IPS DF 4.7 (cell line): Measurements from ENCODE around the gene SLC39A9.
"Not testable (repeated sequence)": the region's sequence is repeated elsewhere in the genome, so short reads cannot be mapped to it uniquely, and the experiment has no call there.

Source experiments
- DNase-seq: peaks from one replicate; pipeline ENCODE4 v3.0.0-alpha.2; 2013; ENCODE audit warnings: low spot score; ENCODE audit errors: extremely low read depth

The SLC39A9 gene

GRCh38 chr14:69368381-69368780 lies 30.1 kb upstream of the SLC39A9 start:
- DNase-seq: no peak

DNA sequence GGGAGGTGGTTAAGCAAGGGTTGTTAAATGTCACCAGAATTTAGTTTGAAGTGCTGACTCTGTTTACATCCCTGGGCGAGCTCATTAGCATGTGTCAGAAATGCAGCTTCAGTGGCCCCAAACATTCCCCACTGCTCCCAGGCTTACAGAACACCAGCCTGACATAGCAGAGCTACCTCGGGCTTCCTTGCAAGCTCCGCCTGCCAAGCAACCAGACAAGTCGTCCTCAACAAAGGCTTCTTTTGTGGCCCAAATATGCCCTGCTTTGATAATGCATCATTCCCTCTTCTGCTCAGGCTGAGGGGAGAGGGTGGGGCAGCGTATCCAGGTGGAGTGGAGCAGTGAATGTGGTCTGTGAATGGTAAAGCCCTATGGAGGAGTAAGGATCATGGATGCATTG lies 28.4 kb upstream of the SLC39A9 start:
- no peak for DNase-seq

- DNase-seq: no peak
Measured at GRCh38 chr14:69372146-69372545, 26.3 kb upstream of the SLC39A9 start.

DNA sequence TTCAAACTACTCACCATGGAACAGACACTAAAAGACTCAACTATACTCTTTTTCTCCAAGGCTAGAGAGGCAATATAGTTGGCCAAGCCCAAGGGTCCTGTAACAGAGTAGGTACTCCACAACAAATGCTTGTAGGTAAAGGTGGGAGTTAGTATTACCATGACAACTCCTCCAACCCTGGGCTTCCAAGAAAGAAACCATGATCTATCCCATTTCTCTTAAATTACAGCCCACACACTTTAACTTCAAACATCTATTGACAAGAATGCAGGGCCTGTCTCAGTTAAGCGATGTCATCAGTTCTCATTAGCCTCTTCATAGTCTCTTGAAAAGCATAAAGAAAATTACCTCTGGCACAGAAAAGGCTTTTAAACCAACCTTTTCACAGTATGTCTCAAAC lies 25.4 kb upstream of the SLC39A9 start:
- no peak for DNase-seq

GRCh38 chr14:69374235-69374634 lies 24.3 kb upstream of the SLC39A9 start:
- no peak for DNase-seq

DNA sequence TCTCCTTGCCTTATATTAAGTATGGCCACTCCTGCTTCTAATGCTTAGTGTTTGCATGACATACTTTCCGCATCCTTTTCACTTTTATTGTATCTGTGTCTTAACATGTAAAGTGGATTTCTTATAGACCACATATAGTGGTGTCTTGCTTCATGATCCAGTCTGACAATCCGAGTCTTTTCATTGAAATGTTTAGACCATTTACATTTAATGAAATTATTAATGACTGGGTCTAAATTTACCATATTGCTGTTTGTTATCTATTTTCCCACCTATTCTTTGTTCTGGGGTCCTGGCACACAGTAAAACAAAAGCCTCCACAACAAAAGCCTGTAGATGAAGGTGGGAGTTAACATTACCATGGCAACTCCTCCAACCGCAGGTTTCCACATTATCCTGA lies 23.3 kb upstream of the SLC39A9 start:
- no peak for DNase-seq

DNA sequence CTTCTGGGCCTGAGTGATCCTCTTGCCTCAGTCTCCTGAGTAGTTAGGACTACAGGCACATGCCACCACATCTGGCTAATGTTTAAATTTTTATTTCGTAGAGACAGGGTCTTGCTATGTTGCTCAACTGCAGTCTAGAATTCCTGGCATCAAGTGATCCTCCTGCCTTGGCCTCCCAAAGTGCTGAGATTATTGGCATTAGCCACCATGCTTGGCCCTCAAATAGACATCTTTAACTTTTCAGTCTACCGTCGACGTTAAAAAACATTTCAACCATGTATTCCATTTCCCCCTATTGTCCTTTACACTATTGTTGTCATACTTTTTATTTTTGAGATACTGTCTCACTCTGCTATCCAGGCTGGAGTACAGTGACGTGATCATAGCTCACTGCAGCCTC lies 22.8 kb upstream of the SLC39A9 start:
- no peak for DNase-seq

- DNase-seq: no peak
Measured at GRCh38 chr14:69376439-69376838, 22.1 kb upstream of the SLC39A9 start.

GRCh38 chr14:69378274-69378673 lies 20.2 kb upstream of the SLC39A9 start:
- no peak for DNase-seq

DNA sequence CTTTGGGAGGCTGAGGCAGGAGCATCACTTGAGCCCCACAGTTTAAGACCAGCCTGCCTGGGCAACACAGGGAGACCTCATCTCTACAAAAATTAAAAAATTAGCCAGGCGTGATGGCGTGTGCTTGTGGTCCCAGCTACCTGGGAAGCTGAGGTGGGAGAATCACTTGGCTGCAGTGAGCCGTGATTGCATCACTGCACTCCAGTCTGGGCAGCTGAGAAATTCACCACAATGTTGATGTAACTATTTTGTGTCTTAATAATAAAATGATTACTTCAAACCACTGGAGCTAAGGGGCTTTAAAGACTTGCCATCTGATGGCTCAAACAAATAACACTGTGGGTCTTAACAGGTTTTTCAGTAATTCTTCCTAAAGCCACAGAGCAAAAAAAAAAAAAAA lies 11.2 kb upstream of the SLC39A9 start:
- no peak for DNase-seq

GRCh38 chr14:69391400-69391799 lies 7.1 kb upstream of the SLC39A9 start:
- DNase-seq: not testable (repeated sequence)

DNA sequence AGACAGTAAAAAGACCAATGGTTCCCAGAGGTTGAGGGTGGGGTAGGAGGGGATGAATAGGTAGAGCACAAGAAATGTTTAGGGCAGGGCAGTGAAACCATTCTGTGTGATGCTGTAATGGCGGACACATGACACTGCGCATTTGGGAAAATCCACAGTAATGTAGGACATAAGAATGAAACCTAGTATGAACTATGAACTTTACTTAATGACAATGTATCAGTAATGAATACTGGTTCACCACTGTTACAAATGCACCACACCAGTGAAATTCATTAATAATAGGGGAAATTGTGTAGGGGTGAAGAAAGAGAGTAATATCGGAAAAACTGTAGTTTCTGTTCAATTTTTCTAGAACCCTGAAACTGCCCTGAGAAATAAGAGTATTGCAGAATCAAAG lies 6.0 kb upstream of the SLC39A9 start:
- DNase-seq: no peak

DNA sequence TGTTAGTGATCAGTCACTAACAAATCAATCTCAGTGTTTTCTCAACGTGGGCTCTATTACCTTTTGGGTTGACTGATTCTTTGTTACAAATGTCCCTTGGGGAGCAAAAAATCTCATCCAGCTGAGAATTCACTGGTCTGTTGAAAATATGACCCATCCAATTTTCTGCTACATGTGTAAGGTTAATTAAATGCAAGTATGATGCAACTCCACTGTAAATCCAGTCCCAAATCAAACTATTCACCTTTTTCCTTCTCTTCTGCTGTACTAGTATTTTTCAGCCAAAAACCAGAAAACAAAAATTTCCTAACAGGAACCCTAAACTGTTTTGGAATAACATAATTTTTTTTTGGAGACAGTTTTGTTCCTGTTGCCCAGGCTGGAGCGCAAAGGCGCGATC lies 2.6 kb upstream of the SLC39A9 start:
- DNase-seq: no peak

DNA sequence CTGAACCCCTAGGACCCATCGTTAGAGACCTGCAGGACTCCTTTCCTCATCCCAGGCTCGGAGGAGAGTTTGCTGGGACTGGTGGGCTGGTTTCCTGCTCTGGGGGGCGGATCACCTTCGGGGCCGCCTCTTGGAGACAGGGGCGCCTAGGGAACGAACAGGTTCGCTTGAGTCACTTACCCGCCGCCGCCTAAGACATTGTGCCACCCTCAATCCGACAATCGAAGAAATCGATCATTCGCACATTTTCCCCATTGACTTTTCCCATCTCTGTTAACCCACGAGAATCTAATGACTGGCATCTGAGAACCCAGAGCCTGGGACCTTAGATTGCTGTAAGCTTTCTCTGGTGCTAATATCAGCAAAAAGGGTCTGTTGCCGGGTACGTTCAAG lies 322 bp downstream of the SLC39A9 start:
- DNase-seq: no peak

DNA sequence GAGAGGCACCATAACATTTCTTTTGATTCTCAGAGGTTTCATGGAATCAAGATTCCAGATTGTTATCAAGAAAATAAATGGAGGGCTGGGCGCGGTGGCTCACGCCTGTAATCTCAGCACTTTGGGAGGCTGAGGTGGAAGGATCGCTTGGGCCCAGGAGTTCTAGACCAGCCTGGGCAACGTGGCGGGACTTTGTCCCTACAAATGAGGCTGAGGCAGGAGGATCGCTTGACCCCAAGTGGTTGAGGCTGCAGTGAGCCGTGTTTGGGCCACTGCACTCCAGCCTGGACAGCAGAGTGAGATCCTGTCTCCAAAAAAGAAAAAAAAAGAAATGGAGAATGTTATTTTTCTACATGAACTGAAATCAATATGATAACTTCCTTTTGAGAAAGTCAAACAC lies 1.3 kb downstream of the SLC39A9 start:
- DNase-seq: no peak

DNA sequence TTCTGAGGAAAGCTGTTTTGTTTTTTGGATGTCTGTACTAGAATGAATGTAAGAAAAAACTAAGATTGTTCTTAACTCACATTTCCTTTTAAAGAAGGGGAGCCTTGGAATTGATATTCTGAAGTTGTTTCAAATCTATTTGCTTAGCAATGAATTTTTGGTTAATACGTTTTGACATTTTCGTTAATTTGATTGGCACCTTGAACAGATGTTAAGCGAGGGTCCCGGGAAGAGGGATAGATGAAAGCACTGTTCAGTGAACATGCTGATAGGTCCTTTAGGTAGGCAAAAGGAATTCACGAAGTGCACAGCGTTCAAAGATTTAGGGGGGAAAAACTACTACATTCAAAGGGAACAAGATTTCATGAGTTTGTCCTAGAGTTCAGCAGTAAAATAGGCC lies 1.7 kb downstream of the SLC39A9 start:
- no peak for DNase-seq

DNA sequence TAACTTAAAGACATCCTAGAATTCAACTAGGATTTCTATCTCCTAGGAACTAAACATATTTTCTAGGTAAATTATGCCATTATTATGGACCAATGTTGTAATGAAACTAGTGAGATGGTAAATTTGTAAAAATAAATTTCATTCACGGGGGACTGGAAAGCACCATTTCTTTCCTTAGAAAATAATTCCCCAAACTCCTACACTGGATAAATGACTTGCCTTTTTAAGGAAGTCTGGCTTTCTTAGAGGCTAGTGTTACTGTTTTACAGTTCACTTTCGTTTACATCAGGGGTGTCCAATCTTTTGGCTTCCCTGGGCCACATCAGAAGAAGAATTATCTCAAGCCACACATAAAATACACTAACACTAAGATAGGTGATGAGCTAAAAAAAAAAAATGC lies 3.3 kb downstream of the SLC39A9 start:
- DNase-seq: no peak

DNA sequence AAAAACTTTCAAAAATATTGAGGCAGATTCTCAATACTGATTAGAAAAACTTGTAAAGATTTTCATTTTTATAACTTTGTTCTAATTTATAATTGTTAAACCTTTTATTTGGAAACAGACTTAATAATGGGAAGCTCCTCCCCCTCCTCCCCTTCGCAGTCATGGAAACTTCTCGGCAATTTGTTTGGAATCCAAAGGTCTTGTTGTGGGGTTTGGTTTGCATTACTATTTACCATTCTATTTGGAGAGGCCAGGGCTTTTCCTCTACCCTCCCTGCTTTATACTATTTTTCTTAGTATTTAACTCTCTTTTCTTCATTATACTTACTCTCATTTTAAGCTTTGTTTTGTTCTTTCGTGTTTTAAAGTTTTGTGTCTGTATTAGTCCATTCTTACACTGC lies 6.0 kb downstream of the SLC39A9 start:
- DNase-seq: no peak

GRCh38 chr14:69404883-69405282 lies 6.4 kb downstream of the SLC39A9 start:
- no peak for DNase-seq

DNA sequence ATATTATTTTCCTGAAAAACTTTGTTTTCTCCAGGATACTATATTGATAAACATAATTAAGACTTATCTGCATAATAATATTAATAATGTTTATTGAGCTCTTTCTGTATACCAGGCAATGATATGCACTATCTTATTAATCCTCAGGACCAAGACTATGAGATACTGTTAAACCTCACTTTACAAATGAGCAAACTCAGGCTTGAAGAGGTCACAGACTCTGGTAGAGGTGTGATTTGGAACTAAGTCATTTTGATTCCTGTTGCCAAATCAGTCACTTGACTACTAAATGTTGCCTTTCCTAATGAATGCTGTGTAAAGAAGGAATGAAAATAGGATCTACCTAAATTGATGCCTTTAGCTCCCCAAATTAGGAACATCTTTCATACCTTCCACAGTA lies 7.3 kb downstream of the SLC39A9 start:
- no peak for DNase-seq

DNA sequence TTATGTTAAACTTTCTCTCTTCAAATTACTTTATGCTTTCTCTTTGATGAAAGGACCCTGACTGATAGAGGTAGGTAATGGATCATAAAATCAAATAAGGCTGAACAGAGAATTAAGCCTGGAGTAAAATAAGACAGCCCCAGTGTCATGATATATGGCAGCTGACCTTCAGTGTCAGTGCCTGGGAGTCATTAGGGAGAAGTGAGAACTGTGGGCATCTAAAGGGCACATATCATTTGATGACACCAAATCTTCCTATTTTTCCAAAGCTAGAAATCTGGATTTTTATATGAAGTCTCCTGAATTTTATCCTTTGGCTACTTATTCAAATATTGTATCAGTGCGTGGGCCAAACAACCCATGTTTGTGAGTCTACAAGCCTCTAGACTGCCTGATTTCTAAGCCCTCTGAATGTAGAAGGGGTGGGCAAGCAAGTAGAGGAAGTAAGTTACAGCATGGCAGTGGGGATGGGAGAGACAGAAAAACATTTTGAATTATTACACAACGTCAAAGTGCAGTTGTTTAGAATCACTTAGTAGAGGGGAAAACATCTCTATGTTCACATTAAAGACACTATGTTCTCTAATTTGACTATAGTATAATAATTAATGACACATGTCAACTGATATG lies 10.0 kb downstream of the SLC39A9 start:
- no peak for DNase-seq

DNA sequence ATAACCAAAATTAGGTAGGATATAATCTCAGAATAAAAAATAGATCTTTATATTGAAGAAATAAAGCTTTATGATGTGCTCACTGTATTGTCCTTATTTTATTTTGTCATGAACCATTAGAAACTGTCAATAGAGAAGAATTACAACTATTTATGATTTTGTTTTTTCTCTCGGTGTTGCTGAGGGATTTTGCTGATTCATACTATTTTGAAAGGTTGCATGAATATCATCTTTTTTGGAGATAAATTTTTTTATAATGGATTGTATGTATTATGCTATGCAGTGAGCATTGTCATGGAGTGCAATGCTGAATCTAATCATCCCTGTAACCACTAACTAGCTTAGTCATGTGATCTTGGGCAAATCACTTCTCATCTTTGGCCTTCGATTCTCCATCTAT lies 15.0 kb downstream of the SLC39A9 start:
- DNase-seq: no peak

- DNase-seq: not testable (repeated sequence)
Measured at GRCh38 chr14:69416087-69416486, 17.6 kb downstream of the SLC39A9 start.

DNA sequence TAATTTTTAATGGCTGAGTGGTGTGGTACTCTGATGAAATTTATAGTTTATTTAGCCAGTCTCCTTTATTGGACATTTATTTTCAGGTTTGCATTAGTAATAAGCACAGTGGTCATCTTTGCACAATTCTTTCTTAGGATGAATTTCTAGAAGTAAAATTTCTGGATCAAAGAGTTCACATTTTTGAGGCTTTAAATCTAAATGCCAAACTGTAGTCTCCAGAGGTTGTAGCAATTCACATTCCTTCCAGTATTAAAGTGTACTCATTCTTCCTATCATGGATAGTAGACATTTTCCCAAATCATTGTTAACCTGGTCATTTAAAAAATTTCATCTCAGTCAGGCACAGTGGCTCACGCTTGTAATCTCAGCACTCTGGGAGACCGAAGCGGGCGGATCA lies 24.8 kb downstream of the SLC39A9 start:
- no peak for DNase-seq
